BLaER1 (cell line): ENCODE data around the gene POLR2B.

Source experiments
- H3K27ac ChIP-seq: shearing (Covaris generic); formaldehyde crosslinking; 2 replicates; pipeline ENCODE4 v1.8.1; 2022
- H3K27me3 ChIP-seq: shearing (Covaris generic); formaldehyde crosslinking; 2 replicates; pipeline ENCODE4 v1.8.1; 2022
- H3K36me3 ChIP-seq: shearing (Covaris generic); formaldehyde crosslinking; 2 replicates; pipeline ENCODE4 v1.8.1; 2022
- H3K4me1 ChIP-seq: shearing (Covaris generic); formaldehyde crosslinking; 2 replicates; pipeline ENCODE4 v1.8.1; 2022
- H3K4me2 ChIP-seq: shearing (Covaris generic); formaldehyde crosslinking; 2 replicates; pipeline ENCODE4 v1.8.1; 2022
- H3K4me3 ChIP-seq: shearing (Covaris generic); formaldehyde crosslinking; 2 replicates; pipeline ENCODE4 v1.8.1; 2022
- H3K9ac ChIP-seq: shearing (Covaris generic); formaldehyde crosslinking; 2 replicates; pipeline ENCODE4 v1.8.1; 2022
- H3K9me3 ChIP-seq: shearing (Covaris generic); formaldehyde crosslinking; 2 replicates; pipeline ENCODE4 v1.8.1; 2022
- H4K20me1 ChIP-seq: shearing (Covaris generic); formaldehyde crosslinking; 2 replicates; pipeline ENCODE4 v1.8.1; 2022
- Cebpa-rat ChIP-seq: shearing (Covaris generic); IDR thresholded peaks from 2 replicates; pipeline ENCODE4 v1.8.1; 2022

POLR2B gene

GRCh38 chr4:57064811-57065711 is 86.4 kb downstream of the POLR2B start:
- no peak overlapping the region for H3K4me3 ChIP-seq
- H3K36me3 ChIP-seq, result peaks cover 74% of the 10 kb centered on the region
- no peaks in the 10 kb centered on the region for H3K9me3 ChIP-seq
- no peak for TF ChIP-seq Cebpa-rat
- H3K4me1 ChIP-seq, result peaks cover 26% of the 10 kb centered on the region
- H3K4me2 ChIP-seq, result no peak overlapping the region
- no peak overlapping the region for H3K27ac ChIP-seq
- peaks cover 96% of the 10 kb centered on the region for H4K20me1 ChIP-seq
- no peak overlapping the region for H3K9ac ChIP-seq
- no peaks in the 10 kb centered on the region for H3K27me3 ChIP-seq

- Histone ChIP-seq H3K4me1 (peaks cover 23% of the 10 kb centered on the region), H3K9me3 (no peaks in the 10 kb centered on the region), H3K27ac (no peak overlapping the region), H3K27me3 (no peaks in the 10 kb centered on the region), H3K4me3 (no peak overlapping the region), H4K20me1 (peaks cover 96% of the 10 kb centered on the region), H3K9ac (no peak overlapping the region), H3K4me2 (no peak overlapping the region), H3K36me3 (peaks cover 71% of the 10 kb centered on the region)
- no peak for TF ChIP-seq Cebpa-rat
Observed at GRCh38 chr4:57065730-57066482, 87.2 kb downstream of the POLR2B start.

- H3K4me1 ChIP-seq, result peaks cover 30% of the 10 kb centered on the region
- H3K27ac ChIP-seq, result no peak overlapping the region
- H3K4me3 ChIP-seq, result no peak overlapping the region
- peaks cover 70% of the 10 kb centered on the region for H3K36me3 ChIP-seq
- H3K4me2 ChIP-seq, result no peak overlapping the region
- no peak overlapping the region for H3K9ac ChIP-seq
- H4K20me1 ChIP-seq, result peaks cover 94% of the 10 kb centered on the region
- no peaks in the 10 kb centered on the region for H3K9me3 ChIP-seq
- H3K27me3 ChIP-seq, result no peaks in the 10 kb centered on the region
- TF ChIP-seq Cebpa-rat, result no peak
Observed at GRCh38 chr4:57068237-57068981, 89.7 kb downstream of the POLR2B start.

GRCh38 chr4:57070461-57070860 is 91.8 kb downstream of the POLR2B start:
- Histone ChIP-seq H3K4me1 (peaks cover 30% of the 10 kb centered on the region), H3K27ac (no peak overlapping the region), H3K4me3 (no peak overlapping the region), H3K36me3 (peaks cover 62% of the 10 kb centered on the region), H3K27me3 (no peaks in the 10 kb centered on the region), H3K9me3 (no peaks in the 10 kb centered on the region), H3K9ac (no peak overlapping the region), H3K4me2 (no peak overlapping the region), H4K20me1 (peaks cover 94% of the 10 kb centered on the region)
- TF ChIP-seq Cebpa-rat, result no peak

GRCh38 chr4:57071326-57071725 is 92.6 kb downstream of the POLR2B start:
- Histone ChIP-seq H3K27me3 (no peaks in the 10 kb centered on the region), H3K4me1 (peaks cover 24% of the 10 kb centered on the region), H3K4me2 (no peak overlapping the region), H3K9me3 (no peaks in the 10 kb centered on the region), H3K4me3 (no peak overlapping the region), H4K20me1 (peaks cover 93% of the 10 kb centered on the region), H3K36me3 (peaks cover 62% of the 10 kb centered on the region), H3K27ac (no peak overlapping the region), H3K9ac (no peak overlapping the region)
- TF ChIP-seq Cebpa-rat, result no peak

- no peaks in the 10 kb centered on the region for H3K9me3 ChIP-seq
- no peak overlapping the region for H3K4me3 ChIP-seq
- no peak overlapping the region for H3K27ac ChIP-seq
- peaks cover 57% of the 10 kb centered on the region for H3K36me3 ChIP-seq
- H3K4me1 ChIP-seq, result peaks cover 22% of the 10 kb centered on the region; the same call in 1 of the 2 replicates
- peaks cover 91% of the 10 kb centered on the region for H4K20me1 ChIP-seq
- H3K27me3 ChIP-seq, result no peaks in the 10 kb centered on the region
- TF ChIP-seq Cebpa-rat, result no peak
- no peak overlapping the region for H3K9ac ChIP-seq
- H3K4me2 ChIP-seq, result no peak overlapping the region
Observed at GRCh38 chr4:57073559-57073958, 94.9 kb downstream of the POLR2B start.

- 0 out of 2 replicates have a peak, but pooled peaks cover 13% of the 10 kb centered on the region for H3K4me1 ChIP-seq
- H3K4me2 ChIP-seq, result no peak overlapping the region
- H3K9ac ChIP-seq, result no peak overlapping the region
- H3K9me3 ChIP-seq, result no peaks in the 10 kb centered on the region
- peaks cover 54% of the 10 kb centered on the region for H3K36me3 ChIP-seq
- no peaks in the 10 kb centered on the region for H3K27me3 ChIP-seq
- H3K27ac ChIP-seq, result no peak overlapping the region
- H4K20me1 ChIP-seq, result peaks cover 91% of the 10 kb centered on the region
- no peak overlapping the region for H3K4me3 ChIP-seq
- TF ChIP-seq Cebpa-rat, result no peak
Observed at GRCh38 chr4:57074744-57075143, 96.0 kb downstream of the POLR2B start.

- H3K4me1 ChIP-seq, result 0 out of 2 replicates have a peak, but pooled peaks cover 12% of the 10 kb centered on the region
- H3K27me3 ChIP-seq, result no peaks in the 10 kb centered on the region
- H3K36me3 ChIP-seq, result peaks cover 55% of the 10 kb centered on the region
- H3K27ac ChIP-seq, result no peak overlapping the region
- TF ChIP-seq Cebpa-rat, result no peak
- H3K4me3 ChIP-seq, result no peak overlapping the region
- no peak overlapping the region for H3K4me2 ChIP-seq
- H3K9ac ChIP-seq, result no peak overlapping the region
- peaks cover 91% of the 10 kb centered on the region for H4K20me1 ChIP-seq
- no peaks in the 10 kb centered on the region for H3K9me3 ChIP-seq
Observed at GRCh38 chr4:57075367-57075766, 96.7 kb downstream of the POLR2B start.

- H3K4me1 ChIP-seq, result no peaks in the 10 kb centered on the region
Observed at GRCh38 chr4:57076646-57077045, 98.0 kb downstream of the POLR2B start.

More at GRCh38 chr4:57076646-57077045, 98.0 kb downstream of the POLR2B start:
- H3K27ac ChIP-seq, result no peak overlapping the region
- H3K4me2 ChIP-seq, result no peak overlapping the region
- no peak overlapping the region for H3K9ac ChIP-seq
- H4K20me1 ChIP-seq, result peaks cover 91% of the 10 kb centered on the region
- no peaks in the 10 kb centered on the region for H3K9me3 ChIP-seq
- no peak for TF ChIP-seq Cebpa-rat
- no peaks in the 10 kb centered on the region for H3K27me3 ChIP-seq
- peaks cover 59% of the 10 kb centered on the region for H3K36me3 ChIP-seq
- no peak overlapping the region for H3K4me3 ChIP-seq
